IMR-90 (cell line): ENCODE data around the gene AKAP9.
A peak's percentile ranks its signal among the peaks of the same experiment; 100 is the strongest.

Experiments used
- CEBPB ChIP-seq: IDR thresholded peaks from 2 replicates; pipeline ENCODE4 v1.6.1; 2012; ENCODE audit warnings: low read depth, low read length, improper control_type of control experiment
- CHD1 ChIP-seq: IDR thresholded peaks from 2 replicates; pipeline ENCODE4 v1.6.1; 2012; ENCODE audit warnings: low read depth, low read length, improper control_type of control experiment
- CTCF ChIP-seq: conservative IDR thresholded peaks from 2 replicates; pipeline ENCODE4 v1.5.1; 2012; ENCODE audit warnings: mild to moderate bottlenecking, low read depth, low read length, improper control_type of control experiment
- ELK1 ChIP-seq: fragments of 150-350 bp; IDR thresholded peaks from 2 replicates; pipeline ENCODE4 v1.6.1; 2016; ENCODE audit warnings: low read depth, mild to moderate bottlenecking, low read length, moderate library complexity, borderline replicate concordance
- MAFK ChIP-seq: IDR thresholded peaks from 2 replicates; pipeline ENCODE4 v1.6.1; 2012; ENCODE audit warnings: low read depth, low read length, improper control_type of control experiment
- MXI1 ChIP-seq: IDR thresholded peaks from 2 replicates; pipeline ENCODE4 v1.6.1; 2012; ENCODE audit warnings: low read depth, mild to moderate bottlenecking, low read length, moderate library complexity, borderline replicate concordance
- POLR2A ChIP-seq: IDR thresholded peaks from 2 replicates; pipeline ENCODE4 v1.6.1; 2012; ENCODE audit warnings: mild to moderate bottlenecking, low read depth, low read length
- RAD21 ChIP-seq: IDR thresholded peaks from 2 replicates; pipeline ENCODE4 v1.6.1; 2012; ENCODE audit warnings: low read length, improper control_type of control experiment
- RCOR1 ChIP-seq: IDR thresholded peaks from 2 replicates; pipeline ENCODE4 v1.6.1; 2012; ENCODE audit warnings: mild to moderate bottlenecking, low read length, improper control_type of control experiment; ENCODE audit not compliant: insufficient replicate concordance
- RFX5 ChIP-seq: IDR thresholded peaks from 2 replicates; pipeline ENCODE4 v1.8.0; 2012; ENCODE audit warnings: low read depth, mild to moderate bottlenecking, low read length, moderate library complexity
- USF2 ChIP-seq: fragments of 150-350 bp; IDR thresholded peaks from 2 replicates; pipeline ENCODE4 v1.6.1; 2017; ENCODE audit warnings: mild to moderate bottlenecking, antibody characterized with exemption, low read length, low read depth

GRCh38 chr7:92158660-92159575 lies 218.3 kb downstream of the AKAP9 start:
- TF ChIP-seq CTCF (no peak), USF2 (no peak), MAFK (peak; percentile 50), MXI1 (no peak), POLR2A (no peak), CEBPB (peak; percentile 92), RCOR1 (peak; percentile 38), ELK1 (no peak), RAD21 (no peak), RFX5 (no peak), CHD1 (no peak)
